Measurements from ENCODE around the gene L1CAM. TPM values are rescaled to one million over a fixed set of nuclear protein-coding genes. Genes with fewer than 3 reads are reported as not detected.

The L1CAM gene
- total RNA-seq, 2 experiments from 2014 or later = not detected

DNA sequence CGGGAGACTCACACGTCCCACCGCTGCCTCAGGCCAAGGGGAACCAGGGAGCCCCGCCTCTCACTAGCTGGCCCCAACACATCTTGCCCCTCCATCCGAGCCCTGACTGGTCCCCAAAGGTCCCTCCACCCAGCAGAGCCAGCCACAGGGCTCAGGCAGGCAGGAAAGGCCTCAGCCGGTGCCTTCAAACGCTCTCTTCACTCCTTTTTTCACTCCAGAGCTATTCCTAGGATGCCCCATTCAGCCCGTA lies 41.6 kb upstream of the L1CAM start:
- Histone ChIP-seq H3K27ac (ENCODE audit: low read depth, low read length, poor library complexity, severe bottlenecking) (peak overlapping the region; percentile 100), H3K9me3 (ENCODE audit: low read length) (no peaks in the 10 kb centered on the region), H3K79me2 (ENCODE audit: insufficient read depth, low read depth, low read length) (peaks cover 30% of the 10 kb centered on the region; the same call in 1 of the 2 replicates), H3K9me2 (ENCODE audit: insufficient read depth, low read length) (no peaks in the 10 kb centered on the region), H3K4me3 (ENCODE audit: low read depth, low read length, poor library complexity, severe bottlenecking) (peak overlapping the region; percentile 99), H3K4me2 (ENCODE audit: low read length) (peak overlapping the region; percentile 100), H2AFZ (ENCODE audit: low read length) (no peak overlapping the region), H3K36me3 (ENCODE audit: insufficient read depth, low read length) (peaks cover 39% of the 10 kb centered on the region), H3K4me1 (ENCODE audit: insufficient read depth, low read length, poor library complexity, severe bottlenecking) (peaks cover 44% of the 10 kb centered on the region), H4K20me1 (ENCODE audit: insufficient read depth, low read length) (no peaks in the 10 kb centered on the region)
- no peak for TF ChIP-seq EZH2phosphoT487 (IDR thresholded peaks at IDR 0.05; ENCODE audit: borderline replicate concordance, low read depth, low read length)
- TF ChIP-seq, protein P1, sequence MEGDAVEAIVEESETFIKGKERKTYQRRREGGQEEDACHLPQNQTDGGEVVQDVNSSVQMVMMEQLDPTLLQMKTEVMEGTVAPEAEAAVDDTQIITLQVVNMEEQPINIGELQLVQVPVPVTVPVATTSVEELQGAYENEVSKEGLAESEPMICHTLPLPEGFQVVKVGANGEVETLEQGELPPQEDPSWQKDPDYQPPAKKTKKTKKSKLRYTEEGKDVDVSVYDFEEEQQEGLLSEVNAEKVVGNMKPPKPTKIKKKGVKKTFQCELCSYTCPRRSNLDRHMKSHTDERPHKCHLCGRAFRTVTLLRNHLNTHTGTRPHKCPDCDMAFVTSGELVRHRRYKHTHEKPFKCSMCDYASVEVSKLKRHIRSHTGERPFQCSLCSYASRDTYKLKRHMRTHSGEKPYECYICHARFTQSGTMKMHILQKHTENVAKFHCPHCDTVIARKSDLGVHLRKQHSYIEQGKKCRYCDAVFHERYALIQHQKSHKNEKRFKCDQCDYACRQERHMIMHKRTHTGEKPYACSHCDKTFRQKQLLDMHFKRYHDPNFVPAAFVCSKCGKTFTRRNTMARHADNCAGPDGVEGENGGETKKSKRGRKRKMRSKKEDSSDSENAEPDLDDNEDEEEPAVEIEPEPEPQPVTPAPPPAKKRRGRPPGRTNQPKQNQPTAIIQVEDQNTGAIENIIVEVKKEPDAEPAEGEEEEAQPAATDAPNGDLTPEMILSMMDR (conservative IDR thresholded peaks at IDR 0.05; ENCODE audit: low read length) = no peak
- BruUV-seq (replicated peaks) = no TSS peak
- ChIA-PET CTCF (ENCODE audit: unreplicated experiment) (no interaction called here), POLR2A (interaction anchor here (1.6 to 1.7 kb wide), 4 partner anchors 39 to 46 kb away, joined by 3 to 6 read pairs (median 5); partner anchors contain the start of gene HCFC1)
- DNase-seq (ENCODE audit: low spot score) = no peak
- intact Hi-C loops (cut with micrococcal nuclease; ENCODE audit: unreplicated experiment) = loop anchor here (10.0 kb wide), 1 partner anchor 447 kb away; the partner anchor contains the start of genes EMD and FLNA

DNA sequence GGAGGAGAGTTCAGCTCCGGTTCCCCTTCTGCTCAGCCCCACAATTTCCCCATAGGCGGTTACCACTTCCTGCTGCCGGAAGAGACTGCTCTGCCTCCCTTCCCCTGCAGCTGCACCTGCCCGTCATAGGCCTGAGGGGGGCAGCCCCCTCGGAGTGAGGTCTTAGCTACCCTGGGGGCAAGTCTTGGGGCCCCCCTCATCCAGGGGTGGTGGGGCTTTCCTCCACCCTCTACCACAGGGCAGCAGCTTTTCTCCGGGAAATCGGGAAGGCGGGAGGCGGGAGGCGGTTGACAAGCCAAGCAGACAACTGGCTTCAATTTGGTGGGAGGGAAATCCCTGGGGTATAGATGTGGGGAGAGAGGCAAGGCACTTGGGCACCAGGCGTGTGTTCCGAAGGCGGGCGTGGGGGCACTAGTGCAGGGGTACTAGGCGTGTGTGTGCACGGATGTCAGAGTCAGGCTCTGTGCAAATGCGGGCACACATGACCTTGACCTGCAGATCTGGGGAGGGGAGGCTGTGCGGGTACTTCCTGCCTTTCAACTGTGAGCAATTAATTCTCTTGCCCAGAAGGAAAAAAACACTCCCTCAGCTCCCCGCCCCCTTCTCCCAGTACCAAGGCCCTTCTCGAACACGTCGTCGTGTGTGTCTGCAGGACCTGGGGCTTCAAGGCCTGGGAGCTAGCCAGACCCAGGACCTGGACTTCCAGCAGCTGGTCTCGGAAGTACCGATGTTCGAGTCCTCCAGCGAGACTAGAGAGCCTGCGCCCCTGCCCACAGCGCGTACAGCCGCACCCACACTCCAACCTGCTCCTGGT lies 41.1 kb upstream of the L1CAM start:
- Histone ChIP-seq H3K4me2 (ENCODE audit: low read length) (peak overlapping the region; percentile 100), H3K36me3 (ENCODE audit: insufficient read depth, low read length) (peaks cover 34% of the 10 kb centered on the region), H3K9me2 (ENCODE audit: insufficient read depth, low read length) (no peaks in the 10 kb centered on the region), H3K4me3 (ENCODE audit: low read depth, low read length, poor library complexity, severe bottlenecking) (peak overlapping the region; percentile 99), H2AFZ (ENCODE audit: low read length) (no peak overlapping the region), H4K20me1 (ENCODE audit: insufficient read depth, low read length) (no peaks in the 10 kb centered on the region), H3K27ac (ENCODE audit: low read depth, low read length, poor library complexity, severe bottlenecking) (peak overlapping the region; percentile 100), H3K4me1 (ENCODE audit: insufficient read depth, low read length, poor library complexity, severe bottlenecking) (peaks cover 44% of the 10 kb centered on the region), H3K79me2 (ENCODE audit: insufficient read depth, low read depth, low read length) (peaks cover 30% of the 10 kb centered on the region; the same call in 1 of the 2 replicates), H3K9me3 (ENCODE audit: low read length) (no peaks in the 10 kb centered on the region)
- ChIA-PET CTCF (ENCODE audit: unreplicated experiment) (interaction anchor here (0.9 to 1.2 kb wide), 2 partner anchors 40 to 41 kb away, joined by 3 read pairs; no protein-coding TSS in a partner anchor), POLR2A (interaction anchor here (0.8 to 1.7 kb wide), 7 partner anchors 40 to 95 kb away, joined by 3 to 6 read pairs (median 3); partner anchors contain the start of gene HCFC1)
- TF ChIP-seq EZH2phosphoT487 (IDR thresholded peaks at IDR 0.05; ENCODE audit: borderline replicate concordance, low read depth, low read length) = no peak
- TF ChIP-seq, protein P1 (conservative IDR thresholded peaks at IDR 0.05; ENCODE audit: low read length) = peak; percentile 42; the same call in 1 of the 2 replicates
- DNase-seq (ENCODE audit: low spot score) = peak; percentile 91
- intact Hi-C loops (cut with micrococcal nuclease; ENCODE audit: unreplicated experiment) = loop anchor here (10.0 kb wide), 1 partner anchor 448 kb away; the partner anchor contains the start of genes EMD and FLNA
- no TSS peak for BruUV-seq (replicated peaks)
